ENCODE measurements around the gene SAYSD1. TPM values are rescaled to one million over a fixed set of nuclear protein-coding genes. Genes with fewer than 3 reads are reported as not detected.

The SAYSD1 gene
- total RNA-seq, 3 donors from 2014 or later = 13.6 to 15.4 (median 13.9) TPM

GRCh38 chr6:39062014-39062740, 52.8 kb downstream of the SAYSD1 start:
- Mint-ChIP-seq H3K4me3 (no peak overlapping the region), H3K9me3 (no peaks in the 10 kb centered on the region), H3K4me1 (ENCODE audit: low read depth) (no peaks in the 10 kb centered on the region), H3K36me3 (ENCODE audit: insufficient read depth) (no peaks in the 10 kb centered on the region), H3K27me3 (ENCODE audit: low read depth) (peaks cover 4% of the 10 kb centered on the region)
- no peak for ATAC-seq
- no peak for DNase-seq

GRCh38 chr6:39061588-39061987, 53.4 kb downstream of the SAYSD1 start:
- Mint-ChIP-seq H3K27me3 (ENCODE audit: low read depth) (peaks cover 4% of the 10 kb centered on the region), H3K4me3 (no peak overlapping the region), H3K9me3 (no peaks in the 10 kb centered on the region), H3K36me3 (ENCODE audit: insufficient read depth) (no peaks in the 10 kb centered on the region), H3K4me1 (ENCODE audit: low read depth) (no peaks in the 10 kb centered on the region)
- no peak for ATAC-seq
- DNase-seq = no peak

- H3K27me3 Mint-ChIP-seq (ENCODE audit: low read depth) = peaks cover 4% of the 10 kb centered on the region
- no peaks in the 10 kb centered on the region for H3K9me3 Mint-ChIP-seq
- DNase-seq (no peak), ATAC-seq (no peak)
- no peaks in the 10 kb centered on the region for H3K4me1 Mint-ChIP-seq (ENCODE audit: low read depth)
- H3K4me3 Mint-ChIP-seq = no peak overlapping the region
- no peaks in the 10 kb centered on the region for H3K36me3 Mint-ChIP-seq (ENCODE audit: insufficient read depth)
Measured at GRCh38 chr6:39061182-39061581, 53.8 kb downstream of the SAYSD1 start.

DNA sequence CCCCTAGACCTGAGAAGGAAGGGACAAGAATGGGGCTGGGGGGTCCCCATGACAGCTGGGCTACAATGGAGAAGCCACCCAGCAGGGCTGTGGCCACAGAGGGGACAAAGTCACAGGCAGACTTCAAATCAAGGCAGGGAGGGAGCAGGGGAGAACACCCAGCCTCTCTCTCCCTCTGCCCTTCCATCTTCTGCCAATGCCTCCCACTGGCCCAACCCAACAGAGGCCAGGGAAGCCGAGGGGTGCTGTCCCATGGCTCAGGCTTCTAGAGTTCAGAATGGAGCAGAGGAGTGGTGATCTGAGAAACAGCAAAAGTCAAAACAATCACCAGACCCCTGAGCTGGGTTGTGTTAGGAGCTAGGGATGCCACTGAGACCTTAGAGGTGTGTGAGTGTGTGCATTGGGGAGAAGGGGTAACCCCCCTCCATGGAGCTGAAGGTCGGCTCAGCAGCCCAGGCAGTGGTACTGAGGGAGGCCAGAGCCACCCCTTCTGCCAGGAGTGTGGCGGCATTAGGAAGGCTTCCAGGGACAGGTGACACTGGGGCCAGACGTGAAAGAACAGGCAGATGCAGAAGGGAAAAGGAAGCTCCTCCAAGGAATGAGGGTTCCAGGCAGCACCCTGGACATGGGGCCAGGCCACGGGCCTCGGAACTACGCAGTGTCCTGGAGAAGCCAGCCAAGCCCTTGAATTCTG, 54.4 kb downstream of the SAYSD1 start:
- Mint-ChIP-seq H3K36me3 (ENCODE audit: insufficient read depth) (no peaks in the 10 kb centered on the region), H3K27me3 (ENCODE audit: low read depth) (peaks cover 4% of the 10 kb centered on the region), H3K4me3 (no peak overlapping the region), H3K4me1 (ENCODE audit: low read depth) (no peaks in the 10 kb centered on the region), H3K9me3 (no peaks in the 10 kb centered on the region)
- ATAC-seq = no peak
- DNase-seq = no peak

GRCh38 chr6:39059496-39060310, 55.3 kb downstream of the SAYSD1 start:
- no peaks in the 10 kb centered on the region for H3K9me3 Mint-ChIP-seq
- H3K36me3 Mint-ChIP-seq (ENCODE audit: insufficient read depth) = no peaks in the 10 kb centered on the region
- DNase-seq = no peak
- no peak overlapping the region for H3K4me3 Mint-ChIP-seq
- H3K4me1 Mint-ChIP-seq (ENCODE audit: low read depth) = no peaks in the 10 kb centered on the region
- peaks cover 4% of the 10 kb centered on the region for H3K27me3 Mint-ChIP-seq (ENCODE audit: low read depth)
- ATAC-seq = no peak

- no peak for DNase-seq
- Mint-ChIP-seq H3K27me3 (ENCODE audit: low read depth) (peaks cover 7% of the 10 kb centered on the region), H3K36me3 (ENCODE audit: insufficient read depth) (no peaks in the 10 kb centered on the region), H3K9me3 (no peaks in the 10 kb centered on the region), H3K4me1 (ENCODE audit: low read depth) (no peaks in the 10 kb centered on the region), H3K4me3 (no peak overlapping the region)
- ATAC-seq = no peak
Measured at GRCh38 chr6:39058471-39059147, 56.4 kb downstream of the SAYSD1 start.

DNA sequence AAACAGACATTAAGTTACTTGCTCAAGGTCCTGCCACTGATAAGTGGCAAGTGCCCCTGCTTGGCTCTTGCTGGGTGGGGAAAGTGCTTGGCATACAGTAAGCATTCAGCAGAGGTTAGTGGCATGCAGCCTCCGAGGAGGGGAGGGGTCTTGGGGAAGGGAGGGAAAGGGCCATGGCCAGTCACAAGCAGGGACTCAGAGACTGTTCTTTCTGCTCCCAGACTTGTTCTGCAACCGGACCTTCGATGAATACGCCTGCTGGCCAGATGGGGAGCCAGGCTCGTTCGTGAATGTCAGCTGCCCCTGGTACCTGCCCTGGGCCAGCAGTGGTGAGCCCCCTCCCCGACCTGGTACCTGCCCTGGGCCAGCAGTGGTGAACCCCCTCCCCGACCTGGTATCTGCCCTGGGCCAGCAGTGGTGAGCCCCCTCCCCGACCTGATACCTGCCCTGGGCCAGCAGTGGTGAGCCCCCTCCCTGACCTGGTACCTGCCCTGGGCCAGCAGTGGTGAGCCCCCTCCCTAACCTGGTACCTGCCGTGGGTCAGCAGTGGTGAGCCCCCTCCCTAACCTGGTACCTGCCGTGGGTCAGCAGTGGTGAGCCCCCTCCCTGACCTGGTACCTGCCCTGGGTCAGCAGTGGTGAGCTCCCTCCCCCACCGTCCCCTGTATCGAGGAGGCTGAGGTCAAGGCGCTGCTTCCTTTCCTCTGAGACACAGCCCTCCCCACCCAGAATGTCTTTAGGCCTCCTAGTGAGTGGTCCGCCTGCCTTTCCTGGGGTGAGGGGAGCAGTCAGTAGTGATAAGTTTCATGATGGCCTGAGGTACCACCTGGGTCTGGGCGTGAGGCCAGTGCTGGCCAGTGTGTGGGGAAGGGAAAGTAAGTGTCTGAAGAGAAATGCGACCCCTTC, 57.5 kb downstream of the SAYSD1 start:
- Mint-ChIP-seq H3K27me3 (ENCODE audit: low read depth) (peaks cover 9% of the 10 kb centered on the region), H3K4me1 (ENCODE audit: low read depth) (peaks cover 2% of the 10 kb centered on the region), H3K36me3 (ENCODE audit: insufficient read depth) (no peaks in the 10 kb centered on the region), H3K9me3 (no peaks in the 10 kb centered on the region), H3K4me3 (no peak overlapping the region)
- ATAC-seq (no peak), DNase-seq (no peak)

GRCh38 chr6:39056681-39057080, 58.3 kb downstream of the SAYSD1 start:
- ATAC-seq (no peak), DNase-seq (no peak)
- Mint-ChIP-seq H3K9me3 (no peaks in the 10 kb centered on the region), H3K36me3 (ENCODE audit: insufficient read depth) (no peaks in the 10 kb centered on the region), H3K4me3 (no peak overlapping the region), H3K4me1 (ENCODE audit: low read depth) (peaks cover 6% of the 10 kb centered on the region), H3K27me3 (ENCODE audit: low read depth) (peaks cover 13% of the 10 kb centered on the region)

DNA sequence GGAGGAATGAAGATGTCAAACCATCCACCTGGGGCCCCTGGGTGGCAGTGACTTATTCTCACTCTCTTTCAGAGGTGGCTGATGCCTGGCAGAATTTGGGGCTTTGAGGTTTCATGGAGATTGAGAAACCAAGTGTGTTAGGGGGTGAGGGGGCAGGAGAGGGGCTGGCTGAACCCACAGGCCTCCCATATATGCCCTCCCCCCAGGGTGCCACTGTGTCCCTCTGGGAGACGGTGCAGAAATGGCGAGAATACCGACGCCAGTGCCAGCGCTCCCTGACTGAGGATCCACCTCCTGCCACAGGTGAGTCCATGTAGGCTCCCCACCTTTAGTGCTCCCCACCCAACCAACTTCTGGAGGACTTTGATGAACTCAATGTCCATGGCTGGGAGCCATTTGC, 58.8 kb downstream of the SAYSD1 start:
- no peak for DNase-seq
- Mint-ChIP-seq H3K4me1 (ENCODE audit: low read depth) (peaks cover 10% of the 10 kb centered on the region), H3K36me3 (ENCODE audit: insufficient read depth) (no peaks in the 10 kb centered on the region), H3K9me3 (no peaks in the 10 kb centered on the region), H3K4me3 (no peak overlapping the region), H3K27me3 (ENCODE audit: low read depth) (peaks cover 14% of the 10 kb centered on the region)
- no peak for ATAC-seq

DNA sequence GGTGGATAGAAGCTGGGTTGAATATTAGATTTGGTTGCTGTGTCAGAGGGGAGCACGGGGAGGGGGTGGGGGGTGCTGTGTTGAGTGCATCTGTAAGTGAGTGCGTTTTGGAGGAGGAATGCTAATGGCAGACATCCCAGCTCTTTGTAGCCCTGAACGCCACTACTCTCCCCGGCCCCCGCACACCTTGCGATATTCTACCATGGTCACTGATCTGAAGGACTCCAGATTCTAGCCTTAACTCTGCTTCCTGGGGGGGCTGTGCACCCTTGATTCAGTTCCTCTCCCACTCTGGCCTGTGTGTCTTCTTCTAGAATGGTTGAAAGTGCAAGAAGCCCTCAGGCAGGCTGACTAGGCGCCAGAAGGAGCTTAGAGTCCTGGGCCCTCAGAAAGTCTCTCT, 59.3 kb downstream of the SAYSD1 start:
- DNase-seq (no peak), ATAC-seq (no peak)
- no peaks in the 10 kb centered on the region for H3K9me3 Mint-ChIP-seq
- peaks cover 14% of the 10 kb centered on the region for H3K4me1 Mint-ChIP-seq (ENCODE audit: low read depth)
- H3K27me3 Mint-ChIP-seq (ENCODE audit: low read depth) = peaks cover 14% of the 10 kb centered on the region
- no peaks in the 10 kb centered on the region for H3K36me3 Mint-ChIP-seq (ENCODE audit: insufficient read depth)
- H3K4me3 Mint-ChIP-seq = no peak overlapping the region

GRCh38 chr6:39054577-39055142, 60.3 kb downstream of the SAYSD1 start:
- no peaks in the 10 kb centered on the region for H3K36me3 Mint-ChIP-seq (ENCODE audit: insufficient read depth)

More at GRCh38 chr6:39054577-39055142, 60.3 kb downstream of the SAYSD1 start:
- Mint-ChIP-seq H3K9me3 (no peaks in the 10 kb centered on the region), H3K27me3 (ENCODE audit: low read depth) (peaks cover 21% of the 10 kb centered on the region), H3K4me1 (ENCODE audit: low read depth) (peaks cover 16% of the 10 kb centered on the region), H3K4me3 (no peak overlapping the region)
- no peak for ATAC-seq
- no peak for DNase-seq
